SHP77 (cell line): ENCODE measurements around the gene DOC2A.
"Not testable (repeated sequence)": the region's sequence is repeated elsewhere in the genome, so short reads cannot be mapped to it uniquely, and the experiment has no call there.

ENCODE experiments used
- DNase-seq, 2 experiments: peaks; one replicate each; lab custom pipeline; 2025; lab: John Stamatoyannopoulos, UW

DOC2A gene

DNA sequence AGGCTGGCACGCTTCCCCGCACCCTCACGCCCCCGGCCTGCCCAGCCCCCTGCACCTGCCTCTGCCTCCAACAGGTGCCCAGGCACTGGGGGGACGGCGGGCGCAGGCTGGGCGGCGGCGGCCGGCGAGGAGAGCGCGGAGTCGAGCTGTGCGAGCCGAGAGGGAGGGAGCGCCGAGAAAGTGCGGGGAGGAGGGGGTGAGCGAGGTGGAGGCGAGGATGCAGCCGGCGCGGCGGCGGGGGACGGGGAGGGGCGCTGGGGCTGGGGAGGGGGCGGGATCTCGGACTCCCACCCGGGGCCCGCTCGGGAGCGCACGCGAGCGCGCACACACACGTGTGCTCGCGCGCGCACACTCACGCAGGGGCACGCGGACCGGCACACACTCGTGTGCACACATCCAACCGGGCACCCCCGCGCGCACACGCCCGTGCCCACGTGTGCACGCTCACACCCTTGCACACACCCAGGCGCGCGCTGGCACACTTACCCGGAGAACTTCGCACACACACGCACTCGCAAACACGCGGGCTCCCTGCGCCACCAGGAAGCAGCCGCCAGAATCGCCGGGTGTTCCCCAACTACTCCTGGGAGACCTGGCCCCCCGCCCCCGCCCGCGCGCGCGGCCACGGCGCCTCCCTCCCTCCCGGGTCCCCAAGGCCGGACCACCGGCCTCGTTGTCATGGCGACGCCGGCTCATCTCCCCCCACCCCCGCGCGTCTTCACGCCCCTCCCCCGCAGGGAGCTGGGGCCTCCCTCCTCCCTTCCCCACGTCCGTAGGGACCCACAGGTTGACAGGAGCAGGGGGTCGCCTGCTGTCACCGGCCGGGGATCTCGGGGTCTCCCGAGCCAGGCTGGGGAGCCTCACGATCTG, at the start of gene DOC2A:
DOC2A (minus strand) TSS at position 184 of the 870 bp plus-strand sequence. CDS start 805 bp downstream, outside the sequence.
- DNase-seq = peak; percentile 30 to 38

DNA sequence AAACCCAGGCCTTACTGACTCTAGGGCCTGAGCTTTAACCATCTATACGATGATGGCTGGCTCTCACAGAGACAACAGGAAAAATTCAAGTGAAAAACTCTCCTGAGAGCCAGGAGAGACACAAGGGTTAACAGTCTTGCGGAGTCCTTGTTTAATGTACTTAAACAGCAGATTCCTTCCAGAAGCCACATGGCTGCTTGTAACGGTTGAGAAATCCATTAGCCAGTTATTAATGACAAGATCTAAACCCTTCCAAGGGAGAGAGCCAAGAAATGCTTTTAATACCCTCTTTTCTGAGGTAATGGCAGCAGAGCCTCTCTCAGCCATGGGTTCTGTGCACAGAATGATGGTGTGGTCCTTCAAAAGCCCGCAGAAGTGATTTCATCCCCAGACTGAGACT, 49.5 kb upstream of the DOC2A start:
- DNase-seq = no peak

DNA sequence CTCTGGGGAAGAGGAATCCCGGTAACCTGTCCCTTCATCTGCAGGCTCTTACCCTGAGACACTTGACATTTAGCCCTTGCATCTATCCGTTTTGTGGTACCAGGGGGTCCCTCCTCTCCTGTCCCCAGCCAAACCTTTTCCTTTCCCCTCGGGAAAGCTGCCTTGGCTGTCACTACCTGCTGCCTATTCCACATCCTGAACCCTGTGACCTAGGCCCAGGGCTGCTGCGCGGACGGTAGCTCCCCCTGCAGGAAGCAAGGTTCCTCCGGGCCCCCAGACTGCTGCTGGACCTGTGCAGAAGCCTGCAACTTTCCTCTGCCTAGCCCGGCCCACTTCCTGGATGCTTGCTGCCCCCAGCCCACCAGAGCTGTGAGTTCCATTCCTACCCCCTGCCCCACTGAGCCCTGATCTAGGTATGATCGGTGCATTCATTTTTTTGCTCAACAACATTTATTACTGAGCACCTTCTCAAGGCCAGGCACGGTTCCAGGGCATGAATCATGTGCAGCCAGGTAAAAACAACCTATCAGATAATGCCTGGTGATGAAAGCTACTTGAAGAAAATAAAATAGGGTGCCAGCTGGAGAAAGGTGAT, 44.2 kb upstream of the DOC2A start:
- peak in 1 of 2 experiments; percentile 52 for DNase-seq

DNA sequence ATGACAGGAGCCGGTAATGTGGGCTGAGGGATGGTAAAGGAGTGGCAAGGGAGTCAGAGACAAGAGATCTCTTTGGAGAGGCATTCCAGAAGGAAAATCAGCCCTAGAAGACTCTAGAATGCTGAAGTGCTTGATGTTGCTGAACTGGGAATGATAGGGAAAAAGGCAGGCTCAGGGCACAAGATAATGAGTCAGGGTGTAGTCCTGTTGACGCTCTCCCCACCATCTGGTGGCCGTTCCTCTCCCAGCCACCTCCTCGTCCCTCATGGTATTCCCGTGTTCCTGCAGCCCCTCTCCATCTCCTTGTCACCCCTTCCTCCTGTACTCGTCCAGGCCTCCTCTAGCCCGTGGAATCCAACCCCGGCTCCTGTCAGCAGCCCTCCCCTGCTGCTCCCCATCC, 43.6 kb upstream of the DOC2A start:
- no peak for DNase-seq

DNA sequence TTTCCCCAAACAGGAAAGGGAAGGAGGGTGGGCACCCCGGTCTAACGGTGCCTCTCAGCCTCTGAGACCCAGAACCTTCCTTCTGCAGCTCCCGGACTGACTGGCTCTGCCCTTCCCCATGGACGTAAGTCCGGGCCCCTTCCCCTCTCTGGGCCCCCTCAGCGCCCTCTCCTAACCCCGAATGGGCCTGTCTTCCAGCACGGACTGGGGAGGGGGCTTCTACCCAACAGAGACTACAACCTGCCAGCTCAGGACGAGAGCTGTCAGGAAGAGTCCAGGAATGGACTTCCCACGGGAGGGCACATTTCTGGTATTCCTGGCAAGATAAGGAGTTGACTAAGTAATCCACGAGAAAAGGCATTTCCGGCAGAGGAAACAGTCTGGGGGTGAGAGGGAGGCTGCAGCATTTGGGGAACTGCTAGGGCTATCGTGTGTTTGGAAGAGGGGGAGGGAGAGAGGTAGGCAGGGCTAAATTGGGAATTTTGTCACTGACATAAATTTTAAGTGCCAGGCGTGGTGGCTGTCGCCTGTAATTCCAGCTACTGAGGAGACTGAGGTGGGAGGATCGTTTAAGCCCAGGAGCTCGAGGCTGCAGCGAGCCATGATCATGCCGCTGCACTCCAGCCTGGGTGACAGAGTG, 42.7 kb upstream of the DOC2A start:
- DNase-seq = peak in 1 of 2 experiments; percentile 34

DNA sequence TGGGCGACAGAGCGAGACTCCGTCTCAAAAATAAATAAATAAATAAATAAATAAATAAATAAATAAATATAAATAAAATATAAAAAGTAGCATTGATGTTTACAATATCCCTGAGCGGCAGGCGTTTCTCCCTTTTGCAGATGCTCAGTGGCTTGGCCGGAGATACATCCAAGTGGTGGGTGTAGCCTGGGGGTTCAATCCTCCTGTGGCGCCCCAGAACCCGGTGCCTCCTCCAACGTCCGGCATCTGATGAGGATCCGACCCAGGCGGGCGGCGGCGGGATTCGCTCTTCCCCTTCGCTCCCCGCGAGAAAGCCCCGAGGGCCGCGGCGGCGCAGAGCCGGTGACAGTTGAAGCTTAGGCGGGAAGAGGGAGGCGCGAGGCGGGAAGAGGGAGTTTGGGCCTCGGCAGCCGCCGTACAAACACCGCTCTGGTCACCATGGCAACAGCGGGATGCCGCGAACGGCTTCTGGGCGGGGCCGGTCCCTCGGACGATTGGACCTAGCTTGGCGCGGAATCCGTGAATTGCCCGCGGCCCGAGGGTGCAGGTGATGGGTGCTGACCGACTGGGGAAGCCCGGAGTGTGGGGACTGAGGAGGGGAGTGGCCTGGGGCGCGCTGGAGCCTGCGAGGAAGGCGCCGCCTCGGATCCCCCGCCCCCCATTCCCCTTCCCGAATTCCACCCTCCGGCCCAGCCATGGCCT, 42.0 kb upstream of the DOC2A start:
- DNase-seq = peak; percentile 95 to 97

DNA sequence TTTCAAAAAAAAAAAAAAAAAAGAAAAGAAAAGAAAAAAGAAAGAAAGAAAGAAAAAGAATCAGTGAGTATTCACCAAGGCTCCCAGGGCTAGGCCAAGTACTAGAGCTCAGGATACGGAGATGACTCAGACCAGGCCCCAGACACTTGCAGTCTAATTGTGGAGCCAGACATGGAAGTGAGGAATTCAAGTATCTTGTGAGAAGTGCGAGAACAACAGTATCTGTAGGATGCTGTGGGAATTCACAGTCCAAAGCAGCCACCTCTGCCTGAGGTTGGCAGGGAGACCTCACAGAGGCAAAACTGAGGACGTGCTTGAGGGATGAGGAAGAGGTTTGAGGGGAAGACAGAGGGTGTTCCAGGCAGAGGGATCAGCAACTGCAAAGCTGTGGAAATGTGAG, 40.7 kb upstream of the DOC2A start:
- DNase-seq = no peak

DNA sequence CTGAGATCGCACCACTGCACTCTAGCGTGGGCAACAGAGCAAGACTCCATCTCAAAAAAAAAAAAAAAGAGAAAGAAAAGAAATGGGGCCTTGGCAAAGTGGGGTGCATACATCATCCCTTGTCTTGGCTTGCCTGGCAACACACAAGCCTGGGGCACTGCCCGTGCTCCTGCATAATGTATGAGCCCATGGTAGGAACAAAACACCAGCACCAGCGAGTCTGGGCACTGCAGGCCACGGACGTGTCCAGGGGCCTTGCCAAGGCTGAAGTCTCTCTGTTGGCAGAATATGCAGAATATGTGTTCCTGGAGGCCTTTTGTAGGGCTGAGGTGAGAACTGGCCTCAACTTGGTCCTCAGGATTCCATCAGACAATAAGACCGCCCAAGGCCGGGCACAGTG, 39.0 kb upstream of the DOC2A start:
- no peak for DNase-seq

DNA sequence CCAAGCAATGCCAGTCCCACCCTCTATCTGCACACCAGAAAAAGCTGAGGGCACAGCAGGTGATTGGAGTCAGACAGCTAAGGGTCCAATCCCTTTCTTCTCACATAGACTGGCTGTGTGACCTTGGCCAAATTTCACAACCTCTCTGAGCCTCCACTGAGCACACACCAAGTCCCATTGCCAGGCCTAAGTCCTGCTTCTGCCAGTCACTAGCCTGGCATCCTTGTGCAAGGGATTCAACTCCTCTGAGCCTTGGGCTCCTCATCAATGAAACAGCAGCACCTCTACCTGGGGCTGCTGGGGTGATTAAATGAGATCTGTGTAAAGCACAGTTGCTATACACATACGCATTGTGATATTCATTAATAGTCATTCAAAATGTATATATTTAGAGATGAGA, 35.8 kb upstream of the DOC2A start:
- no peak for DNase-seq

DNA sequence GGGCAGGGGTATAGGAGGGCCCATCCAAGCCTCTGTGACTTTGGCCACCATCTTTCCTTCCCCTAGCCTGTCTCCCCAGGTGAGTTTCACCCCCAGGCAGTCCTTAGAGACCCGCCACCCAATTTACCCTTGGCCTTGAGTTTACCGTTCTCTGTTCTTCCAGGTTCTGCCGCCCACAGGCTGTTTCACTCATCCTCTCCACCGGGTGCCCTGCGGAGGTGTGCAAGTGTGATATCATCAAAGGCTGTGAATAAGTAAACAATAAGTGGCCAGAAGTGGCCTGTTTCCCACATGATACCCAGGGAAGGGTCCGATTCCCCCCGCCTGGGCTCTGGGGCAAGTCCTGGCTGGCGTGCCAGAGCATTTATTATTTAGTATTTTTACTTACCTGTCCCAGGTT, 35.4 kb upstream of the DOC2A start:
- no peak for DNase-seq

DNA sequence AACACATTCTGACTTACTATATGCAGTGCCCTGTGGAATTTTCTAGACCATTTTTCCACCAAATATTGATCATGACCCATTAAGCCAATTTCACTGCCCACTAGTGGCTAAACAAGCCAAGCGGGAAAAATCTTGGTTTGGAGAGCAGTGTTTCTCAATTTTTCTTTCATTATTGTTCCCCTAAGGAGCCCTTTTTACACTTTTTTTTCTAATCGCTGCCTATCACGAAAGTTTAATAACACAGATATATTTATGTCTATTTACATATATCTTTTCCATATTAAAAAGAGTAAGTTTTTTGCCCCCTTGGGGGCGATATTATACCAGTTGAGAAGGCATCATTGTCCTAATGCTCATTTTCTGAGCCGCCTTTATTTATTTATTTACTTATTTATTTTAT, 31.0 kb upstream of the DOC2A start:
- DNase-seq = peak; percentile 25 to 36

DNA sequence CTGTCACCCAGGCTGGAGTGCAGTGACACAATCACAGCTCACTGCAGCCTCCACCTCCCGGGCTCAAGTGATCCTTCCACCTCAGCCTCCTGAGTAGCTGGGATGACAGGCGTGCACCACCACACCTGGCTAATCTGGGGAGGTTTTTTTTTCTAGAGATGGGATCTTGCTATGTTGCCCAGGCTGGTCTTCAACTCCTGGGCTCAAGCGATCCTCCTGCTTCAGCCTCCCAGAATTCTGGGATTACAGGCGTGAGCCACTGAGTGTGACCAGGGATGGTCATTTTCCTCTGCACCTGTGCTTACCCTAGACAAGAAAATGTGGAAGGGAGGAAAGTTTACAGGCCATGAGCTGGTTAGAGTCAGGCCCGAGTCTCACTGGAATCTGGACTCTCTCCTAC, 29.9 kb upstream of the DOC2A start:
- DNase-seq = not testable (repeated sequence)

DNA sequence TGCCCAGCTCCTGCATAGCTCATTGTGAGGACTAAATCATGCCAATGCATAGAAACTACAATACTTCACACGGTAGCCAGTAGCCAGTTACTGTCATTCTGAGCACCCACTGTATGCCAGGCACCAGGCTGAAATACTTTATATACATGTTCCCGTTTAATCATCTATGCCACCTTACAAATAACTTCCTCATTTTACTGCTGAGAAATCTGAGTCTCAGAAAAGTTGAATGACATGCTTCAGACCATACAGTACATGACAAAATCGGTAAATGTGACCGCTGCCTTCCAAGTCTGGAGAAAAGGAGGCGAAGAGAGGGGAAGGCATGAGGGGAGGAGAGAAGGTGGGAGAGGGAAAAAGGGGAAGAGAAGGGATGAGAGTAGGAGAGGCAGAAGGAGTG, 29.4 kb upstream of the DOC2A start:
- no peak for DNase-seq

DNA sequence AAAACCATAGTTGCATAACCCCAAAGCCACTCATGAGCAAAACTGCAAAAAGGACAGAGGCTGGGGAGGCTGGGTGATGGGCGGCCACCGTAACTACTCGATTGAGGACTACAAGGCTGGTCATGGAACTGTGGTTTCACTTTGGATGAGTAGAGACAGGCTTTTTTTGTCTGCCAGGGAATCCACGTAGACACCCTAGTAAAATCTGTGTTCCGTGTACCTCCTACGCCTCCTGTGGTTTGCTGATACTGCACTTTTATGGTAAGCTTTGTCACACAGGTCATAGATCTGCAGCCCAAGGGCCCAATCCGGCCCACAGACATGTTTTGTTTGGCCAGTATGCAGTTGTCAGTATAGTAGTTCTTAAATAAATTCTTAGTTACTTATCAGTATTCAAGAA, 22.4 kb upstream of the DOC2A start:
- no peak for DNase-seq

DNA sequence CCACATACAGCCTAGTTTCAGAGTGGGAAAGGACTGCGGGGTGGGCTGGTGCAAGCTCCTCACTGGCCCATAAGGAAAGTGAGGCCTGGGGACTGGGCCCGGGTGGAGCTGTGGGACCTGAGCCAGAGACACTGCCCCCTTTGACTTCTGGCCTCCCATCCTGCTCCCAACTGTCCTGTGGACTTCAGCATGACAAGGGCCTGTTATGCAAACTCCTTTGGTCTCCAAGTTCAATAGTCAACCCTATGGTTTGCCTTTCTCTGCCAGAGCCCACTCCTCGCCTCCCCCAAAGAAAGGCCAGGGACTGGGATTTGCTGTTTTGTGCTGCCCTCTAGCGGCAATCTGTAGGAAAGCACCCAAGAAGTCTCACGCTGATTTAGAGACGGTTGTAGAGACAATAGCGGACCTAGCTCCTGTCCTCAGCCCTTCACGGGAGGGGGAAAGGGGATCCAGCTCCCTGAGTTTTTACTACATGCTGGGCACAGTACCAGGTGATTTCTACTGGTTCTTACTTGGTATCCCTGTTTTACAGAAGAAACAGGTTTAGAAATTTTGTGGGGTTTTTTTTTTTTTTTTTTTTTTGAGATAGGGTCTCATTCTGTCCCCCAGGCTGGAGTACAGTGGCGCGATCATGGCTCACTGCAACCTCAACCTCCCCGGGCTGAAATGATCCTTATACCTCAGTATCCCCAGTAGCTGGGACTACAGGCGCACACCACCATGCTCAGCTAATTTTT, 21.4 kb upstream of the DOC2A start:
- peak; percentile 77 to 93 for DNase-seq

DNA sequence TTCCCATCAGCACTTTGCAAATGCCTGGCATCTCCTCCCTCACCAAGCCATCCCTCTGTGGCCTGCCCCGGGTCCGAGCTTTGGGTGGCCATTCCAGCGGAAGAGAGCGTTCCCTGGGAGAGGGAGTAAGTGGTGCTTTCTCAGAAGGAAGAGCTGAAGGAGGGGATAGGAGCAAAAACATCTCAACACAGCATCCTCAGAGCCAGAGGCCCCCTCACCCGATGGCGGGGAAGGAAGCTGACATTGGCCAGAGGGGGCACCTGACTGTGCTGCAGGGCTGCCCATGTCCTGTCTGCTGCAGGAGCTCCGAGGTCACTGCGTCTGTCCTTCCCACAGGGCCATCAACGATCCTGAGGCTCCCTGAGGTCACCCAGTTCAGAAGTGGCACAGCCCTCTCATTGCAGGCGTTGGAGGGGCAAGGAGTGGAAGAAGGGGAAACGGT, 20.7 kb upstream of the DOC2A start:
- DNase-seq = peak in 1 of 2 experiments; percentile 12

DNA sequence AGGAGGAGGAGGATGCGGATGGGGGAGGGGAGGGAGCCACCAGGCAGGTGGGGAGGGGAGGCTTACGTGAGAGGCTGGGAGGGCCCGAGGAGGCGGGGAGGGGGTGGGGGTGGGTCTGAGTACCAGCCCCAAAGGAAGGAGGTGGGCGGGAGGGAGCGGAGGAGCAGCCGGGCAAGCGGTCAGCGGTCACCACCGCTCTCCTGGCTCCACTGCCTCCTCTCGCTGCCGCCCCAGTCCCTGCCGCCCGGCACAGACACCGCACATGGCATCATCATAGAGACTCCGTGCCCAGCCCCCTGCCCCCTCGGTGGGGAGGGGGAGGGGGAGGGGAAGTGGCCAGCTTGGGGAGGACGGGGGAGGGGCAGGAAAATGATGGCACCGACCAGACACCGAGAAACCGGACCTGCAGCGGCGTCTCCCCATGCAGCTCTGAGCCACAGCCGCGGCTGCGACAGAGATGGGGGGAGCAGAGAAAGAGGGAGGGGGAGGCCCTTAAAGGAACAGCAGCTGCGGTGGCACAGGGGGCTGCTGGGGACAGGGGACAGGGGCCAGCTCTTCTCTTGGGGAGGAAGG, 20.1 kb upstream of the DOC2A start, which contains the start of gene TLCD3B:
TLCD3B (minus strand) TSS at position 431 of the 573 bp plus-strand sequence. CDS start 744 bp downstream, outside the sequence.
- peak; percentile 15 to 21 for DNase-seq

DNA sequence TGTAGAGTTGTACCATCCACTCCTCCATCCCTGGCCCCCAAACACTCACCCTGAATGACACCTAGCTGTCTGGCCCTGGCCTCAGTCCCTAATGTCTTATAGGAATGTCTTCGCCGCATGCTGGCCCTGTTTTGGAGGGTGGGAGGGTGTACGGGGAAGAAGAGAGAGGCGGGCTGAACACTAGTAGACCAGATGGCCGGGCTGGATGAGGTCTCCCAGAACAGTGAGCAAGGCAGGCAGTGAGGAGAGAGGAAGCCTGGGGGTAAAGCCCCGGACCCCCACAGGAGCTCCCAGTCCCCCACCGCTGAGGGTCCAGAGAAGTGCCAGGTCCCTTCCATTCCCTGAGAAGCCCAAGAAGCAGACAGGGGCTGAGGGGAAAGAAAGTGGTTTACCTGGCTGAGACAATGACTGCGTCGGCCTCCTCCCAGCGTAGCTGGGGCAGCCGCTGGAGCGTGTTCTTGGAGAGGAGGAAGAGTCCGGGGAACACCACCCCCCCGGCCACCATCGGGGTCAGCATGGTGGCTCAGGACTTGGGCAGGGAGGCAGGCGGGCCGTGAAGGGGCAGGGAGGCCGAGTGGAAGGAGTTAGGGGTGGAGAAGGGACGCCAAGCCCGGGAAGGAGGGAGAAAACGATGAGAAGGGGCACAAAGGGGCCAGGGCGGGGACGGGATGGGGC, 19.3 kb upstream of the DOC2A start:
- no peak for DNase-seq

DNA sequence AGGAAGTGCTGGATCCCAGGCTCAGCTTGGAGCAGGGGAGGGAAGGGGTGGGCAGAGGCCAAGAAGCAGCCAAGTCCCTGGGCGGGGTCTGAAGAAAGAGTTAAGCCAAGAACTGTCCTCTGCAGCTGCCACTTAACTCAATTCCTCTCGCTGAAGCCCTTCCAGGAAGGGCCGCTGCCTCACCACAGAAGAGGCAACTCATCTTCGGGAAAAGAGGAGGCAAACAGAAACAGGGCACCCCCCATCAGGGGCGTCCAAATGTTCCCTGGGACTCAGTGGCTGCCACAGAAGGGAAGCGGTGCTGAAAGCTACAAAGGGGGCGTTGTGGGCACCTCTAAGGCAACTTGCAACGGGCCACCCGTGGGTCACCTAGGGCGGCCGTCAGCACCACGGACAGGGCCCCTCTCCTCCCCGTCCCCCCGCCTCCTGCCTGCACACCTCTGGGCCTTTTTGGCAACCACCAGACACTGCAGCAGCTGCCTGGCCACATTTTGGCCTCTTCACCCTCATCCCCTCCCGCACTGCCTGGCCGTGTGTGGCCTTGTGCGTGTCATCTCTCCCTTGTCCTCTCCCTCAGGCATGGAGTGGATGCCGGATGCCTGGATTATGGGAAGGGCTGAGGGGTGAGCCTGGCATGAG, 17.7 kb upstream of the DOC2A start:
- no peak for DNase-seq
